C4-2B (cell line): ENCODE results near the gene HCN2.

Experiments used
- ZFX ChIP-seq: fragments of 450-650 bp; IDR thresholded peaks from 2 replicates; pipeline ENCODE4 v1.6.1; 2017
- TF ChIP-seq, protein P1 (sequence below): fragments of 450-650 bp; conservative IDR thresholded peaks from 2 replicates; pipeline ENCODE4 v1.5.1; 2017; ENCODE audit warnings: mild to moderate bottlenecking

- TF ChIP-seq, protein P1, sequence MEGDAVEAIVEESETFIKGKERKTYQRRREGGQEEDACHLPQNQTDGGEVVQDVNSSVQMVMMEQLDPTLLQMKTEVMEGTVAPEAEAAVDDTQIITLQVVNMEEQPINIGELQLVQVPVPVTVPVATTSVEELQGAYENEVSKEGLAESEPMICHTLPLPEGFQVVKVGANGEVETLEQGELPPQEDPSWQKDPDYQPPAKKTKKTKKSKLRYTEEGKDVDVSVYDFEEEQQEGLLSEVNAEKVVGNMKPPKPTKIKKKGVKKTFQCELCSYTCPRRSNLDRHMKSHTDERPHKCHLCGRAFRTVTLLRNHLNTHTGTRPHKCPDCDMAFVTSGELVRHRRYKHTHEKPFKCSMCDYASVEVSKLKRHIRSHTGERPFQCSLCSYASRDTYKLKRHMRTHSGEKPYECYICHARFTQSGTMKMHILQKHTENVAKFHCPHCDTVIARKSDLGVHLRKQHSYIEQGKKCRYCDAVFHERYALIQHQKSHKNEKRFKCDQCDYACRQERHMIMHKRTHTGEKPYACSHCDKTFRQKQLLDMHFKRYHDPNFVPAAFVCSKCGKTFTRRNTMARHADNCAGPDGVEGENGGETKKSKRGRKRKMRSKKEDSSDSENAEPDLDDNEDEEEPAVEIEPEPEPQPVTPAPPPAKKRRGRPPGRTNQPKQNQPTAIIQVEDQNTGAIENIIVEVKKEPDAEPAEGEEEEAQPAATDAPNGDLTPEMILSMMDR, result no peak
- peak; percentile 73; the same call in 1 of the 2 replicates for TF ChIP-seq ZFX
Observed at GRCh38 chr19:662962-663681, 73.4 kb downstream of the HCN2 start, which contains the start of gene RNF126.
